PC-3 (cell line): ENCODE results near the gene MIB2.
"Not testable (repeated sequence)": the region's sequence is repeated elsewhere in the genome, so short reads cannot be mapped to it uniquely, and the experiment has no call there.

Experiments
- CTCF ChIP-seq: fragments of 300-600 bp; sonication (generic); conservative IDR thresholded peaks from 2 replicates; pipeline ENCODE4 v1.5.1; 2017; ENCODE audit warnings: antibody characterized with exemption, low read depth, mild to moderate bottlenecking, low read length
- EZH2 ChIP-seq: fragments of 300-600 bp; sonication (generic); IDR thresholded peaks from one replicate; pipeline ENCODE4 v1.6.1; 2017; ENCODE audit warnings: antibody characterized with exemption, mild to moderate bottlenecking, low read length; ENCODE audit not compliant: unreplicated experiment
- EZH2phosphoT487 ChIP-seq: fragments of 300-600 bp; sonication (generic); IDR thresholded peaks from 2 replicates; pipeline ENCODE4 v1.6.1; 2018; ENCODE audit warnings: mild to moderate bottlenecking, antibody characterized with exemption, low read length, borderline replicate concordance

- TF ChIP-seq EZH2phosphoT487, CTCF, EZH2: not testable (repeated sequence)
These were observed 19.3 kb downstream of the MIB2 start for GRCh38 chr1:1634613-1635012.
